HepG2 (cell line): ENCODE data around the gene ZBTB45. TPM values are rescaled to one million over a fixed set of nuclear protein-coding genes. Genes with fewer than 3 reads are reported as not detected.

Source experiments
- AGO1 ChIP-seq: fragments of 200-400 bp; formaldehyde crosslinking; IDR thresholded peaks from 2 replicates; pipeline ENCODE4 v1.6.1; 2017; ENCODE audit warnings: mild to moderate bottlenecking, low read depth, low read length, moderate library complexity; ENCODE audit not compliant: poor library complexity, severe bottlenecking
- ATF7 ChIP-seq, 2 experiments: fragments of 450-650 bp in 1 of 2; sonication (generic) in 1 of 2; formaldehyde crosslinking in 1 of 2; IDR thresholded peaks; 2 replicates each; pipeline versions ENCODE4 v1.4.0 to v1.6.1; 2016 to 2020; ENCODE audit warnings: antibody characterized with exemption in 1 of 2, mild to moderate bottlenecking in 1 of 2, missing genetic modification reagents in 1 of 2
- EEA1 ChIP-seq: sonication (generic); formaldehyde crosslinking; IDR thresholded peaks from 2 replicates; pipeline ENCODE4 v1.5.1; 2020; ENCODE audit warnings: mild to moderate bottlenecking, missing genetic modification reagents, borderline replicate concordance
- GFI1 ChIP-seq: sonication (generic); formaldehyde crosslinking; IDR thresholded peaks from 2 replicates; pipeline ENCODE4 v1.5.0; 2020; ENCODE audit warnings: missing genetic modification reagents, mild to moderate bottlenecking, borderline replicate concordance
- HDAC1 ChIP-seq: sonication (generic); formaldehyde crosslinking; IDR thresholded peaks from 2 replicates; pipeline ENCODE4 v1.5.1; 2020; ENCODE audit warnings: mild to moderate bottlenecking, missing genetic modification reagents
- HMG20A ChIP-seq: IDR thresholded peaks from 2 replicates; pipeline ENCODE4 v1.6.1; 2016; ENCODE audit warnings: borderline replicate concordance
- JUNB ChIP-seq: sonication (generic); formaldehyde crosslinking; IDR thresholded peaks from 2 replicates; pipeline ENCODE4 v1.8.0; 2022; ENCODE audit warnings: missing genetic modification reagents, mild to moderate bottlenecking, borderline replicate concordance
- MEIS2 ChIP-seq: sonication (generic); formaldehyde crosslinking; IDR thresholded peaks from 2 replicates; pipeline ENCODE4 v1.9.0; 2021; ENCODE audit warnings: mild to moderate bottlenecking, missing genetic modification reagents
- ONECUT2 ChIP-seq: sonication (generic); formaldehyde crosslinking; IDR thresholded peaks from 2 replicates; pipeline ENCODE4 v1.4.0; 2020; ENCODE audit warnings: missing genetic modification reagents
- PCBP2 ChIP-seq: fragments of 200-400 bp; formaldehyde crosslinking; optimal IDR thresholded peaks from 2 replicates; pipeline ENCODE3; 2018; ENCODE audit warnings: low read length, low read depth; ENCODE audit not compliant: poor library complexity, severe bottlenecking
- TBP ChIP-seq: sonication (generic); formaldehyde crosslinking; IDR thresholded peaks from 2 replicates; pipeline ENCODE4 v1.5.0; 2020; ENCODE audit warnings: missing genetic modification reagents
- TRIM24 ChIP-seq: sonication (generic); formaldehyde crosslinking; IDR thresholded peaks from 2 replicates; pipeline ENCODE4 v1.8.0; 2022; ENCODE audit warnings: mild to moderate bottlenecking, missing genetic modification reagents
- ZNF205 ChIP-seq: IDR thresholded peaks from 2 replicates; pipeline ENCODE4 v1.6.1; 2018; ENCODE audit warnings: missing biosample characterization, missing genetic modification reagents
- ZNF224 ChIP-seq: sonication (generic); formaldehyde crosslinking; IDR thresholded peaks from 2 replicates; pipeline ENCODE4 v1.5.0; 2020; ENCODE audit warnings: mild to moderate bottlenecking, missing genetic modification reagents
- ZNF430 ChIP-seq: sonication (generic); formaldehyde crosslinking; IDR thresholded peaks from 2 replicates; pipeline ENCODE4 v1.9.0; 2021; ENCODE audit warnings: mild to moderate bottlenecking, missing genetic modification reagents
- ZNF496 ChIP-seq: sonication (generic); formaldehyde crosslinking; IDR thresholded peaks from 2 replicates; pipeline ENCODE4 v1.8.1; 2023; ENCODE audit warnings: mild to moderate bottlenecking, moderate library complexity, missing genetic modification reagents; ENCODE audit not compliant: insufficient replicate concordance
- ZNF720 ChIP-seq: sonication (generic); formaldehyde crosslinking; IDR thresholded peaks from 2 replicates; pipeline ENCODE4 v1.4.0; 2020; ENCODE audit warnings: missing genetic modification reagents
- ZNF737 ChIP-seq: sonication (generic); formaldehyde crosslinking; IDR thresholded peaks from 2 replicates; pipeline ENCODE4 v1.5.0; 2020; ENCODE audit warnings: missing genetic modification reagents, mild to moderate bottlenecking, borderline replicate concordance
- ZNF775 ChIP-seq: sonication (generic); formaldehyde crosslinking; IDR thresholded peaks from 2 replicates; pipeline ENCODE4 v1.4.0; 2020; ENCODE audit warnings: missing genetic modification reagents, mild to moderate bottlenecking, moderate library complexity, borderline replicate concordance
- polyA plus RNA-seq, 8 experiments: library from polyadenylated mRNA; depleted of rRNA in 3 of 8; stranded (reverse) in 7 of 8; unstranded in 1 of 8; fragments of >200 nt; fragmentation: Illumina TruSeq in 4 of 8; extraction: Trizol in 4 of 8; gene quantifications; 2 replicates each; pipeline versions ENCODE4 v1.2.1 to v1.2.3, GENCODE V29; 2011 to 2016; ENCODE audit warnings: low read depth in 4 of 8, missing spikeins in 1 of 8, mixed read lengths in 1 of 8; ENCODE audit not compliant: insufficient read depth in 1 of 8
- total RNA-seq, 5 experiments: library from RNA; depleted of rRNA; stranded (reverse); fragments of >200 nt; fragmentation: Illumina TruSeq; extraction: Trizol; gene quantifications; 2 replicates each; pipeline ENCODE4 v1.2.3, GENCODE V29; 2016; ENCODE audit warnings: low read depth in 1 of 5
- TF ChIP-seq, protein P1 (sequence below): sonication (generic); formaldehyde crosslinking; IDR thresholded peaks from 2 replicates; pipeline ENCODE4 v1.4.0; 2020; ENCODE audit warnings: mild to moderate bottlenecking, missing genetic modification reagents, borderline replicate concordance
- TF ChIP-seq, protein P2 (sequence below): IDR thresholded peaks from 2 replicates; pipeline ENCODE4 v1.6.1; 2016; ENCODE audit warnings: low read depth, borderline replicate concordance
- TF ChIP-seq, protein P3 (sequence below): sonication (generic); formaldehyde crosslinking; IDR thresholded peaks from 2 replicates; pipeline ENCODE4 v1.8.0; 2022; ENCODE audit warnings: missing genetic modification reagents, mild to moderate bottlenecking, inconsistent platforms, borderline replicate concordance
- TF ChIP-seq, protein P4 (sequence below): sonication (generic); formaldehyde crosslinking; IDR thresholded peaks from 2 replicates; pipeline ENCODE4 v1.8.0; 2022; ENCODE audit warnings: mild to moderate bottlenecking, missing genetic modification reagents, moderate library complexity
- TF ChIP-seq, protein P5 (sequence below): conservative IDR thresholded peaks from 2 replicates; pipeline ENCODE4 v1.6.1; 2018; ENCODE audit warnings: missing genetic modification reagents

The ZBTB45 gene
- total and polyA plus RNA-seq, 2 of the 13 experiments (the other 11 are each of a cell fraction or from before 2014, with no cell fraction given), result 3.0 to 3.7 TPM

DNA sequence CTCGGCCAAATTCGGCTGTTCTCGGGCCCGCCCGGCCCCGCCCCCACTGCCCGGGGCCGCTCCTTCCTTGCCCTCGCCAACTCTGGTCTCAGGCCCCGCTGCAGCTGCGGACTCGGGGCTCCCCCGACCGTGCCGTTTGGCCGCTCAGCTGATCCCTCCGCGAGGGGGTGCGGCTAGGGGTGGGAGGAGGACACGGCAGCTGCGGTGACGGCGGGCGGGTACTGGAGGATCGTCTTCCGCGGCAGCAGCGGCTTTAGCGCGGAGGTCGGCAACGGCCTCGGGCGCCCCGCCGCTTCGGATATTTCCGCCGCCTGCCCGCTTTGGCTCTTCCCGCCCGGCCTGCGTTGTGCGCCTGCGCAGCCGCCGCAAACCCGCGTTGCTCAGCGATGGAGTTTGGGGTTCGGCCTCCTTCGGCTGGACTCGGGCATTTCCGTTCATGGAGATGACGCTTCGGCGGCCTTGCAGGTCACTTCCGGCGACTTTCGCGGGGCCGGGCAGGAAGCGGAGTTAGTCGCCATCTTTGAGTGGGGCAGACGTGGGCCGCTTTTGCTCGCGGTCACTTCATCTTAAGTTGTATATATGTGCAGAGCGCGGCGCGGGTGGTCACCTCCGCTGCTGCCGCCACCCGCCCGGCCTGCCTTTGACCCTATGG, 39.1 kb upstream of the ZBTB45 start (continued):
- TF ChIP-seq, protein P1, sequence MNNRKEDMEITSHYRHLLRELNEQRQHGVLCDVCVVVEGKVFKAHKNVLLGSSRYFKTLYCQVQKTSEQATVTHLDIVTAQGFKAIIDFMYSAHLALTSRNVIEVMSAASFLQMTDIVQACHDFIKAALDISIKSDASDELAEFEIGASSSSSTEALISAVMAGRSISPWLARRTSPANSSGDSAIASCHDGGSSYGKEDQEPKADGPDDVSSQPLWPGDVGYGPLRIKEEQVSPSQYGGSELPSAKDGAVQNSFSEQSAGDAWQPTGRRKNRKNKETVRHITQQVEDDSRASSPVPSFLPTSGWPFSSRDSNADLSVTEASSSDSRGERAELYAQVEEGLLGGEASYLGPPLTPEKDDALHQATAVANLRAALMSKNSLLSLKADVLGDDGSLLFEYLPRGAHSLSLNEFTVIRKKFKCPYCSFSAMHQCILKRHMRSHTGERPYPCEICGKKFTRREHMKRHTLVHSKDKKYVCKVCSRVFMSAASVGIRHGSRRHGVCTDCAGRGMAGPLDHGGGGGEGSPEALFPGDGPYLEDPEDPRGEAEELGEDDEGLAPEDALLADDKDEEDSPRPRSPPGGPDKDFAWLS (CRISPR knock-in tag), result no peak
- TF ChIP-seq, protein P2, sequence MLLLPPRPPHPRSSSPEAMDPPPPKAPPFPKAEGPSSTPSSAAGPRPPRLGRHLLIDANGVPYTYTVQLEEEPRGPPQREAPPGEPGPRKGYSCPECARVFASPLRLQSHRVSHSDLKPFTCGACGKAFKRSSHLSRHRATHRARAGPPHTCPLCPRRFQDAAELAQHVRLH (CRISPR knock-in tag), result no peak; the same call in 1 of the 2 replicates
- TF ChIP-seq ZNF737 (CRISPR knock-in tag) (no peak), GFI1 (peak; percentile 73; the same call in 1 of the 2 replicates), TRIM24 (CRISPR knock-in tag) (no peak), ATF7 (IDR thresholded peaks at IDR 0.05) (no peak), ATF7 (CRISPR knock-in tag; IDR thresholded peaks at IDR 0.05) (no peak), ONECUT2 (CRISPR knock-in tag) (no peak), ZNF430 (CRISPR knock-in tag) (no peak; the same call in 1 of the 2 replicates), ZNF720 (CRISPR knock-in tag) (no peak), PCBP2 (no peak), EEA1 (no peak), HDAC1 (CRISPR knock-in tag) (peak; percentile 20; the same call in 1 of the 2 replicates), TBP (CRISPR knock-in tag) (no peak), MEIS2 (CRISPR knock-in tag) (peak; percentile 92), ZNF496 (CRISPR knock-in tag) (no peak), AGO1 (peak; percentile 27), JUNB (CRISPR knock-in tag) (no peak), ZNF224 (CRISPR knock-in tag) (peak; percentile 78; the same call in 1 of the 2 replicates), ZNF775 (no peak), ZNF205 (CRISPR knock-in tag) (no peak), HMG20A (CRISPR knock-in tag) (no peak)
- TF ChIP-seq, protein P3, sequence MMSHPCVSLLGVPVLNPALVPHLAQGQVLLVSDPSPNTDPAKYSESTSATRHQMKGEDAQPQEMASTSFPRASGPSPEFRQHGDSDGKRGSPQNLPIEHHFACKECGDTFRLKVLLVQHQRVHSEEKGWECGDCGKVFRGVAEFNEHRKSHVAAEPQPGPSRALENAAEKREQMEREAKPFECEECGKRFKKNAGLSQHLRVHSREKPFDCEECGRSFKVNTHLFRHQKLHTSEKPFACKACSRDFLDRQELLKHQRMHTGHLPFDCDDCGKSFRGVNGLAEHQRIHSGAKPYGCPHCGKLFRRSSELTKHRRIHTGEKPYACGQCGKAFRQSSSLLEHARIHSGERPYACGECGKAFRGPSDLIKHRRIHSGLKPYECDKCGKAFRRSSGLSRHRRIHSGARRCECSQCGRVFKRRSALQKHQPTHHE (CRISPR knock-in tag), result peak; percentile 77; the same call in 1 of the 2 replicates
- TF ChIP-seq, protein P4, sequence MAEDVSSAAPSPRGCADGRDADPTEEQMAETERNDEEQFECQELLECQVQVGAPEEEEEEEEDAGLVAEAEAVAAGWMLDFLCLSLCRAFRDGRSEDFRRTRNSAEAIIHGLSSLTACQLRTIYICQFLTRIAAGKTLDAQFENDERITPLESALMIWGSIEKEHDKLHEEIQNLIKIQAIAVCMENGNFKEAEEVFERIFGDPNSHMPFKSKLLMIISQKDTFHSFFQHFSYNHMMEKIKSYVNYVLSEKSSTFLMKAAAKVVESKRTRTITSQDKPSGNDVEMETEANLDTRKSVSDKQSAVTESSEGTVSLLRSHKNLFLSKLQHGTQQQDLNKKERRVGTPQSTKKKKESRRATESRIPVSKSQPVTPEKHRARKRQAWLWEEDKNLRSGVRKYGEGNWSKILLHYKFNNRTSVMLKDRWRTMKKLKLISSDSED (CRISPR knock-in tag), result no peak; the same call in 1 of the 2 replicates
- TF ChIP-seq, protein P5, sequence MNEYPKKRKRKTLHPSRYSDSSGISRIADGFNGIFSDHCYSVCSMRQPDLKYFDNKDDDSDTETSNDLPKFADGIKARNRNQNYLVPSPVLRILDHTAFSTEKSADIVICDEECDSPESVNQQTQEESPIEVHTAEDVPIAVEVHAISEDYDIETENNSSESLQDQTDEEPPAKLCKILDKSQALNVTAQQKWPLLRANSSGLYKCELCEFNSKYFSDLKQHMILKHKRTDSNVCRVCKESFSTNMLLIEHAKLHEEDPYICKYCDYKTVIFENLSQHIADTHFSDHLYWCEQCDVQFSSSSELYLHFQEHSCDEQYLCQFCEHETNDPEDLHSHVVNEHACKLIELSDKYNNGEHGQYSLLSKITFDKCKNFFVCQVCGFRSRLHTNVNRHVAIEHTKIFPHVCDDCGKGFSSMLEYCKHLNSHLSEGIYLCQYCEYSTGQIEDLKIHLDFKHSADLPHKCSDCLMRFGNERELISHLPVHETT (CRISPR knock-in tag), result peak; percentile 63; the same call in 1 of the 2 replicates
